Uterus (tissue), 2 donors: ENCODE measurements around the gene KCTD21.

Experiments used
- CTCF ChIP-seq, 4 experiments: fragments of 200-600 bp in 2 of 4; fragments of 450-650 bp in 2 of 4; sonication (generic) in 2 of 4; IDR thresholded peaks; one replicate each; pipeline ENCODE4 v1.5.1; 2016 to 2019; ENCODE audit warnings: antibody characterized with exemption in 4 of 4, mild to moderate bottlenecking in 2 of 4, moderate library complexity in 1 of 4
- POLR2A ChIP-seq, 2 donors: fragments of 450-650 bp; IDR thresholded peaks; one replicate each; pipeline ENCODE4 v1.6.1; 2016; ENCODE audit warnings: antibody characterized with exemption in 2 of 2, mild to moderate bottlenecking in 1 of 2, moderate library complexity in 1 of 2

GRCh38 chr11:78194490-78194889 is 6.1 kb upstream of the KCTD21 start:
- no peak for TF ChIP-seq CTCF (IDR thresholded peaks at IDR 0.05)
- no peak for TF ChIP-seq POLR2A (IDR thresholded peaks at IDR 0.05)
